NOMO-1 treated with dmso at 0.1 percent for 144 hours (cell line): ENCODE results near the gene GABRR3.
"Not testable (repeated sequence)": the region's sequence is repeated elsewhere in the genome, so short reads cannot be mapped to it uniquely, and the experiment has no call there.

Experiments
- DNase-seq: peaks from one replicate; lab custom pipeline; 2025; ENCODE audit not compliant: unreplicated experiment; lab: John Stamatoyannopoulos, UW

The GABRR3 gene

GRCh38 chr3:98022978-98023820, 11.9 kb downstream of the GABRR3 start:
- DNase-seq: peak; percentile 33

DNA sequence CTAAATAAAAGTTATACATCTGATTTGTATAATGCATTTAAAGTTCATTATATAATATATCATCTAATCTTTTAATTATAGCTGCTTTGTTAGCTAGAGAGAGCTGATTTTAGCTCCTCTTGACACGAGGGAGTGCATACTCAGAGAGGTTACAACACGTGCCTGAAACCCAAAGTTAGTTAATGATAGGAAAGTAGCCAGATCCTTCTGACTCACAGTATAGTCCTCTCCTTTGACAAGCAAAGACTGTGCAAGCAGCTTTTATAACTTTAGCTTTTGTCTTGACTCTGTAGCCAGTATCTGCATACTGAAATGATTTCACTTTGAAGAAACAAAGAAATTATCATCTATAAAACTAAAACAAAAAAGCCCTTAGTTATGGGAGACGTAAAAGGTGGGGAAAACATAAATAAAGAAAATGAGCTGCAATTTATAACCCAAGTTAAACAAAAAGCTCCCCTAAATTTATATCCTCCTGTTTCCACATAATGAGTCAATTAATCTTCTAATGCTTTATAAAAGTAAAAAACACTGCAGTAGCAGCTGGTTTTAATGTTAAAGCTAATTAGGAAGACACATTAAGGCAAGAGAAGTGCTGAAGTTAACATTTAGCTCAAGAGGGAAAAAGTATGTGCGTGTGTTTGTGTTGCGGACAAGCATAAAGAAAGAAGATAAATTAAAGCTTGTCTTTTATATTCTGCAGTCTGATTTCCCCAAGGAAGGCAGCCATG, 13.1 kb downstream of the GABRR3 start:
- no peak for DNase-seq

- DNase-seq: no peak
These were observed 14.7 kb downstream of the GABRR3 start for GRCh38 chr3:98020412-98020811.

DNA sequence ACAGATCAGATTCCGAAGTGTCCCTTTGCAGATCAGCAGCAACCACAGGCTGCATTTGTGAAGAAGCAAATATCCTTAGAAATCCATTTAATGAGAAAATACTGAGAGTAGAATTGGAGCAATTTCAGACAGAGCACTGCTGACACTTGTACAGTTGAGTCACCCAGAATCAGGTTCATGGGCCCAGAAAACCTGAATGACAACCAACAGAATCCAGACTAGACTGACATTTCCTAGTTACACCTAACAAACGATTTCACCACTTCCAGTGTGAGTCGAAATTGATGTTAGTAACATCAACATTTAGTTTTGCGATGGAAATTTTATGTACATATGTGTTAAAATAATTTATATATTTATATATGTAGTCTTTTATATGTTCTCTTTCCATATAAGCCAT, 16.8 kb downstream of the GABRR3 start:
- no peak for DNase-seq

- DNase-seq: no peak
These were observed 20.9 kb downstream of the GABRR3 start for GRCh38 chr3:98014268-98014585.

DNA sequence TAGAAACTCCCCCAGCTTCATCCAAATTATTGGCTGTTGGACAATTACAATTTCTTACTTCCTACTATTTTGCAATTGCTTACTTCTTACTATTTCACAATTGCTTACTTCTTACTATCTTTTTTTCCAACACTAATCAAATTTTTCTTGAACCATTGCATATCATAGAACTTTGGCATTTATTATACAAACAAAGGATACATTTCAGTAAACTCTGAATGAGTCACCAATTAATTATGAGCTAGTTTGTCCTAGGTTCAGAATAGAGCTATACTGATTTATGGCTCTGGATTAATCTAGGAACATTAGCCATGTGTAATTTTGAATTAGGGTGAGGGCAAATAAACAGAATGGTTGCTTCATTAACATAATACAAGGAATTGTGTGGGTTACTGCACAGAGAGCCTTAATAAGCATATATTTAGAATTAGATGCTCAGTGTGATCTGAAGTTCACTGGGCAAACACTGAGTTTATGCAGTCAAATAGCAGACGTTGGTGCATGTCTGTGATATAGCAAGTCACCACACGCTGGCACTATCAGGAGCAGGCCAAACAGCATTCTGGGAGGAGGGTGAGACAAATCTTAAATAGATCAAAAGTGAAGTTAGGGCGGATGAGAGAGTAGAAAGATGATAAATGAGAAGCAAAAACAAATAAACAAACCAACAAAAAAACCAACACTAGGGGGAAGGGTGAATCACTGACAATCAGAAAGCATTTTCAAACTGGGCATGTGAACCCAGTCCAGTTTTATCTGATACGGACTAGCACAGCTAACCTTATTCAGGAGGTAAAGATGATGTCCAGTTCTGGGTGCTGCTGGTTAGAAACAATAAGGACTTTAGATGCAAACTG, 21.5 kb downstream of the GABRR3 start:
- DNase-seq: no peak

DNA sequence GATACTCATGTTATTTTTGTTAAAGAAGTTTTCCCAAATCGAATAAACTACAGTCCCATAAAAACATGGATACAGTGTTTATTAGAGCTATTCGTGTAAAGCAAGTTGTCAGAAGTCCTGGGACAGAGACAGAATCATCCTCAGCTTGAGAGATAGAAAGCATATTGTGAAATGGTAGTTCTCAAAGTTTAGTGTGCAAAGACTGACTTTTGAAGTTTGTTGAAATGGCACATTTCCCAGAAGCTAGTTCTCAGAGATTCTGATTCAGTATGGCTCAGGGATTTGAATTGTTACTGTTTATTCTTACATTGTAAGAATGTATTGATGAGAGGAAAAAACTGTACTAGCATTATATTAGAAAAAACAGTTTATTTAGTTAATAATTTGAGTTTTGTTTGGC, 22.1 kb downstream of the GABRR3 start:
- DNase-seq: no peak

- not testable (repeated sequence) for DNase-seq
These were observed 24.1 kb downstream of the GABRR3 start for GRCh38 chr3:98010883-98011449.

- no peak for DNase-seq
These were observed 24.8 kb downstream of the GABRR3 start for GRCh38 chr3:98010194-98010882.

DNA sequence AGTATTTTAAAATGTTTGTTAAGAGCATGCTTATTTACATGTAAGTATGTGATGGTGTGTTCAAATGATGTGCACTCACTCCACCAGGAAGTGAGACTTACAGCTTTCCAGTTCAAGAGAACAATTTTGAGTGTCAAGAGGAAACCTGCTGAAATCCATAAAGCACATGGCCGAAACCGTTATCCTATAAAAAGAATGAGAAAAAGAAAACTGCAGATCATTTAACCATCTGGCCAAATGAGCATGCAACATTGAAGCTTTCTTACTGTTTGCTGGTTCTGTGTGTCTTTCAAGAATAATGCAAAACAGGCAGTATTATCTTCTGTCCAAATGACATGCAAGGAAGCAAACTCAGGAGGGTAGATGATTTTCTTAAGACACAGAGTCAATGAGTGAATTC, 26.3 kb downstream of the GABRR3 start:
- no peak for DNase-seq

- DNase-seq: no peak
These were observed 29.7 kb downstream of the GABRR3 start for GRCh38 chr3:98005438-98005837.

GRCh38 chr3:98004721-98005120, 30.4 kb downstream of the GABRR3 start:
- DNase-seq: no peak

- DNase-seq: peak; percentile 51
These were observed 31.7 kb downstream of the GABRR3 start for GRCh38 chr3:98003306-98003969.

DNA sequence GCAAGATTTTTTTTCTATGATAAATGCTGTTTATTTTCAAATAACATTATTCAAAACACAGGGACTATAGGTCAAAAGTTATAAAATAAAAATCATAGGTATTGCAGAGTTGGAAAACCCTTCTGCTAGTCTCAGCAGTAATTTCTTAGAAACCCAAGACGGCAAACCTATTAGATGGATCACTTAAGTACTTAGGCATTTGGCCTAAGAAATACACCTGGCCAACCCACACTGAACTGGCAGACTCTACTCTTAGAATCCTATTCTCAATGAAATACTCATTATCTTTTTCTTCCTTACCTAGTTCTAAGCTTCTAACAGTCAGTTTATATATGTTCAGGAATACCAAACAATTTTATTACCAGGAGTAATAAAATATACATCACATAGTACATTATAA, 32.4 kb downstream of the GABRR3 start:
- no peak for DNase-seq

- DNase-seq: no peak
These were observed 35.1 kb downstream of the GABRR3 start for GRCh38 chr3:97999994-98000393.

DNA sequence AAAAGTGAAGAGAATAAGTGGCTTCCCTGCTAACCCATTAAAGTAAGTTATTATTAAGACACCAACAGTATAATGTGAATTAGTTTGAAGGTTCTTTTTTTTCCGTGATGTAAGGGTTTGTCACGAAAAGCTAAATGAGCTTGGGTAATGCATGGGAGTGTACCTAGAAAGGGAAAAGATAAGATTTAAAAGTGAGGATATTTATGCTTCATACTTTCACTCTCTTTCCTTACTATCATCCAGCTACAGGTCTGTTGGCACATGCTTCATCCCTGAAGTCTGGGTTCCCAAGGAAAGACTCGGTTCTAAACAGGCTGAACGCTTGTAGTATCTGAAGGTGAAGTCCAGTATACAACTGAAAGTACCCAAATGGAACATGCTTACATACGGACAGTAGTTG, 36.0 kb downstream of the GABRR3 start:
- DNase-seq: no peak

GRCh38 chr3:97996988-97997387, 38.1 kb downstream of the GABRR3 start:
- DNase-seq: no peak

DNA sequence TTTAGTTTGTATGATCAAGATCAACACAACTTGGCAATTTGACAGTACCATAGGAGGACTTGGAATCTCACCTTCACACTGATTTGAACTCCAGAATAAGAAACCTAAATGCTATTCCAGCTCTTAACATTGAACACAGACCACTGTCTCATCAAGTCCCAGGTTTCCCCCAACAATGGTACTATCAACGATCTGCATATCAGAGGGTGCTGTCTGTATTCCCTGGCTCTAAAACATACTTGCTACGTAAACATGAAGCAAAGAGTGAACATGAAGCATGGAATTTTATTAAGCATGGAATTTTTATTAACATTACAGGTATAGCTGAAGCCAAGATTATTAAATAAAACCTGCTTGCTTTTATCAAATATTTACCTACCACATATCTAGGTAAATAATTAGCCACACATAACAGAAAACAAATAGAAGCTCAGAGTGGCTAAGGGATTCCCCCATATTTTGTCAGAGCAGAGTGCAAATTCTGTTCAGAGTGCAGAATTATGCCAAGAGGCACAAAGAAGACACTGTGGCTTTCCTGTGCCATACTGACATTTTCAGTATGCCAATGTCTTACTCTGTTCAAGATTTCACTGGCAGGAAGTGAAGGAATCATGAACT, 40.7 kb downstream of the GABRR3 start:
- DNase-seq: no peak

GRCh38 chr3:97993526-97993925, 41.6 kb downstream of the GABRR3 start:
- DNase-seq: no peak
